DMS53 treated with DMSO at 0.1 percent for 48 hours (cell line): ENCODE data around the gene GPC4.

ENCODE experiments used
- DNase-seq: peaks from one replicate; lab custom pipeline; 2025; ENCODE audit not compliant: unreplicated experiment; lab: John Stamatoyannopoulos, UW

Gene GPC4

DNA sequence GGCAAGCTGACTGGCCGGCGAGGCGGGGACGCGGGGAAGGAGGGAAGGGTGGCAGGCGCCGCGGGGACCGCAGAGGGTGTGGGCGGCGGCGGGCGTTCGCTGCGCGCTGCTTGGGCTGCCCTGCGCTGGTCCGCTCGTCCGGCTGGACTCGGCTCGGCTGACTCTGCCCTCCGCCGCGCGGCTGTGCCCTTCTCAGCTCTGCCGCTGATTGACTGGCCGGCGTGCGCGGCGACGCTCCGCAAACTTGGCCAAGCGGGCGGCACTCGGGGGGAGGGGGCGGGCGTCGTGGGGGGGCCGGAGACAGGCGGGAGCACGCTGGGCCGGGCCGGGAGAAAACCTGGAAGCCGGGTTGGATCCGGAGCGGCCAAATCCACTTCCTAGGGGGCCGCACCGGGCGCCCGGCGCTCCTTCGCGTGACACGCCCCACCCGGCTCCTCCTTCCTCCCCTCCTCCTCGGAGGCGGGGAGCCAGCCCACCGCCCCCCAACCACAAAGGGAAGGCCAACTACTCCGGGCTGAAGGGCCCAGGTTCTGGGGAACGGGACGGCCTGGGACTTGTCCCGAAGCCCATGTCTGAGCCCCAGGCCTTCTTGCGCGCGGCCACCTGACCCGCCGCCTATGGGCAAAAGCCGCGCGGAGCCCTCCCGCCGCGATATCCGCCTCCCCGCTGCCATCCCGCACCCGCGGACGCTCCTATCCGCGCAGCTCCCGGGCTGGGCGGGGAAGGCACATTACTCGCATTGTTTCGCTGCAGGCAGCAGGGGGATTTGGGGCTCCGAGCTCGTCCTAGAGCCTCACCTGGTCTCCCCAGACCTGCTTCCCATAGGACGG lies at the start of gene GPC4:
TSS of gene GPC4 (minus strand) at position 214 of the 830 bp plus-strand sequence. CDS start 524 bp downstream, outside the sequence.
- DNase-seq, result peak; percentile 29

GRCh38 chrX:133461231-133461630 lies 45.9 kb upstream of the GPC4 start:
- DNase-seq, result no peak

GRCh38 chrX:133454924-133455323 lies 39.6 kb upstream of the GPC4 start:
- no peak for DNase-seq

- no peak for DNase-seq
Observed at GRCh38 chrX:133454491-133454914, 39.2 kb upstream of the GPC4 start.

DNA sequence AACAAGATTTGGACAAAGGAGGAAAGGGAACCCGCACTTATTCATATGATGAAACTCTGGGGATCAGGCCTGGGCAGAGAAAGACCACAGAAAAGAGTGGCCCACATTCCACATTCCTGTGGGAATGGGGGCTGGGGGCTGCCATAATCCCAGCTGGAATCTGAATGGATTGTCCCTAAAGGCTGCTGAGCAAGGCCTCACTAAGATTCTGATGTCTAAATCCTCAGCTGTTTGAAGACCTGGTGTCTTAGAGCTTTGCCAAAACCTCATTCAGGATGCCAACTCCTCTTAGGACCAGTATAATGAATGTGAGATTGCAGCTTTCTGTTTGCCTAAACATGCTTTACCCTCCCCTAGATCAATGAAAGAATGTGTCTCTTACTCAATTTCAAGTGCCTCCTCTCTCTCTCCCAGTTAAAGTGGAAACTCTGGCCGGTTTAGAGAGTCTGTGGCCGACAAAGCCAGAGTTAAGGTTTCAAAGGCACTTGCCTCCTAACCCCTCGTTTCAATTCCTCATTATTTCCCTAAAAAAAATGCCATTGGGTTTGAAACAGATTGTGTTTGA lies 33.3 kb upstream of the GPC4 start:
- DNase-seq, result no peak

DNA sequence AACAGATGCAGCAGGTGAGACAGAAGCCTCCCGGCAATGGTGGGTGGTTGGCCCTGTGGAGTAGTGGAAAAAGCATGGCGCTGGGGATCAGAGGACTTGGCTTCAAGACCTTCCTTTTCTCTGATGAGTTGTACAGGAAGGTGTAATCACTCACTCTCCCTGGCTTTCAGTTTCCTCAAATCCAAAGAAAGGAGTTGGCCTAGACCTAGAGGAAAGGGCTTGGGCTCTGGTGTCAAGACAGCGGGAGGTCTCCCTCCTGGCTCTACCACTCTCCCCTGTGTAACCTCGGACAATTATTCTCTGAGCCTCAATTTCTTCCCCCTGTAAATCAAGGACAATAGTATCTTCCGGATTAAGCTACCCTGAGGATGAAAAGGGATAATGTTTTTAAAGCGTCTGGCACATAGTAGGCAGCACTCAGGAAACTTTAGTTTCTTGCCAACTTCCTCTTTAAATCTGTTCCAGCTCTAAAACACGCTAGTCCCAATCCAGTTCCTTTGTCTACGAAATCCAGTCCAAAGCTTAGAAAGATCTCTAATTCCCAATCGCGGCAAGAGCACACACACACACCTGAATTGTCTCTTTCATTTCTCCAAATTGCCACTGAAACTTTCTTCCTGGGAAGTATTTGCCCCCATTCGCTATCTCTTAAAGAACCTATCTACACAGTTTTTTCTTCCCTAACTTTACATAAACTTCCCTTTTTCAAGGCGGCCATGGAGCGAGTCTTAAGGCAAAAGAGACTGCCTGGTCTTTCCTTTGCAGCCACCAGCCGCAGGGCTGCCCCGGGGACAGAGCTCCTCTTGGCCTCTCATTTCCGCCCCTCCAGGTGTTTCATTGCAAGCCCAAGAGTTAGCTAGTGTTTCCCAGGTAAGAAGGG lies 29.9 kb upstream of the GPC4 start:
- peak; percentile 40 for DNase-seq

DNA sequence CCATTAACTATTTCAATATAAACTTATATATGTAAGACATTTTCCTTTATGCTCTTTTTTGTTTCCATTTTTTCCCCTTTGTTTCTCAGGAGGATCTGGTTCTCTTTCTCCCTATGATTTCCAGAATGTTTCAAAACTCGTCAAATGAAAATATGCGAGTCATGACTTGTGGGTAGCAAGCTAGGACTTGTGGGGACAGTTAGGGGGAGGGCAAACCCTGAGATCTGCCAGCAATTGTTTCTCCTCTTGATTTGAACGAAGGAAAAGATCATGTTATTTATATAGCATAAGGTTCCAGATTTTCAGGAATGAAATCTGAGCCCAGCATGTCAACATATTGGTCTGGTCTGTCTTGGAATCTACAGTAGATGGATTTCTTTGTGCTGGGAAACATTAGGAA lies 28.9 kb upstream of the GPC4 start:
- no peak for DNase-seq

DNA sequence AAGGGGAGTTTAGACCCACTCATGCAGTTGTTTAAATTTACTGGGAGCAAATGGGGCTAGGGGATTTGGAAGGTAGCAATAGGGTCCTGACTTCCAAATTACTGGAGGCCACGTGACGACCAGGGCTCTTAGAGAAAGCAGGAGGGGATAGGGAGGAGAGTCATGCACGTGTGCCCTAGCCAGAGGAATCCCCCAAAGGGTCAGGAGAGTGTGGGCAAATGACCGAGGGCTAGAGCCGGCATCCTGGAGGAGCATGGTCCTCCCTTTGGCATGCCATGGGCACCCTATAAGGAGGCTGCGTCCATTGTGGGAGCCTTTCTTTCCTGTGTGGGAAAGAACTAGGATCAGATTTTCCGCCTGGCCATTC lies 25.5 kb upstream of the GPC4 start:
- no peak for DNase-seq

GRCh38 chrX:133440081-133440796 lies 24.9 kb upstream of the GPC4 start:
- no peak for DNase-seq

DNA sequence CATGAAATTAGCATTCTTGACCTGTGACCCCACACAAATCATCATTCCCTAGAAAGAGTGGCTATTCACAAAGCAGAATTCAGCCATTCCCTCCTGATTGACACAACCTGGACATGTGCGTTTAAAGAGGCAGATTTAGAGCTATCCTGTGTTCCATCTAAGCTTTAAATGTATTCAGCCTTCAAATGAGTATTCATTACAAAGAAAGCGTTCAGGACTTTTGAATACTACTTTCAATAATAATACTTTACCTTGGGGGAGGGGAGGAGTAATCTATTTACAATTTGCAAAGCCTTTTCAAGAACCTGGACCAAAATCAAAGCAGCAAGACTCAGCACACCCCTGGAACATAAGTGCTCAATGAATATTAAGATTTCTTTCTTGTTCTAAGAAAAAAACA lies 22.5 kb upstream of the GPC4 start:
- no peak for DNase-seq

- no peak for DNase-seq
Observed at GRCh38 chrX:133437356-133437755, 22.1 kb upstream of the GPC4 start.

DNA sequence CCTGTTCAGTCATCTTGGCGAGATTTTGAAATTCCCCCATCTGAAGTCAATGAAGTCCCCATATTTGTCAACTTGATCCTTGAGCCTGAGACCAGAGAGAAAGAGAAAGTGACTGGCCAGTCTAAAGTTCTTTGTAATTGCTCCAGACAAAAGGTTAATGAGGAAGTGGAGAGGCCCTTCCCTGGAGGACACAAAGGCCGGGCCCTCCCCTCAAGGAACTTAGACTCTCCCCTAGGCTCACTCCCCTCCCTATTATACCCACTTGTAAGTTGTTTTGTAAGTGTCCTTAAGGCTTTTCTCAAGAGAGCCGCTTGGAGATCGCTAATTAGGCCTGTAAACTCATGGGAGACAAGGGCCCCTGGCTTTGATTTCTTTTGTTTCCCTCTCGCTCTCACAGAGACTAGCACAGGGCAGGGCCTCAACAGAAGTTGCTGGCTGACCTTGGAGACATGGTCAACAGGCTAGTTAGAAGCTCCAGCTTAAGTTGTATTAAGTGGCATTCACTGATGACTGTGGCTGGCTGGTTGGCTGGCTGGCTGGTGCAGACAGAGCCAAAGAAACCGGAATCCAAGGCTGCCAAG lies 20.3 kb upstream of the GPC4 start:
- DNase-seq, result no peak

DNA sequence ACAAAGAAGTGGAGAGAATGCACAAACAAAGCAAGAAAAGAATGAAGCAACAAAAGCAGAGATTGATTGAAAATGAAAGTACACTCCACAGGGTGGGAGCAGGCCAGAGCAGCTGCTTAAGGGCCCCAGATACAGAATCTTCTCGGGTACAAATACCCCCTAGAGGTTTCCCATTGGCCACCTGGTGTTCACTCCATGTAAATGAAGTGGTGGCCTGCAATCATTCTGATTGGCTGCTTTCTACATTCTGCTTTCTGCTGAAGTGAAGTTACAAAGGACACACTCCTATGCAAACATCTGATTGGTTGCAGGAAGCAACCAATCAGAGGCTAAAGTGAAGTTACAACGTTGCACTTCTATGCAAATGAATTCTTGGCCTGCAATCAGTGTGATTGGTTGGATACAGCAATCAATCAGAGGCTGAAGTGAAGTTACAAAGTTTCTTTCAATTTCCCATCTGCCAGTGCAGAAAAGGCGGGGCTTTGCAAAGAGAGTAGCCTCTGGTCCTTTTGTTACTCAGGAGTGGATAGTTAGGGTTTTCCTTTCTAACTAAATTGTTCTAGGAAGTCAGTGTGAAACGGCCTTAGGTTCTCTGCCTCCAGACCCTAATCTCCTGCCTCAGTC lies 19.0 kb upstream of the GPC4 start:
- no peak for DNase-seq

DNA sequence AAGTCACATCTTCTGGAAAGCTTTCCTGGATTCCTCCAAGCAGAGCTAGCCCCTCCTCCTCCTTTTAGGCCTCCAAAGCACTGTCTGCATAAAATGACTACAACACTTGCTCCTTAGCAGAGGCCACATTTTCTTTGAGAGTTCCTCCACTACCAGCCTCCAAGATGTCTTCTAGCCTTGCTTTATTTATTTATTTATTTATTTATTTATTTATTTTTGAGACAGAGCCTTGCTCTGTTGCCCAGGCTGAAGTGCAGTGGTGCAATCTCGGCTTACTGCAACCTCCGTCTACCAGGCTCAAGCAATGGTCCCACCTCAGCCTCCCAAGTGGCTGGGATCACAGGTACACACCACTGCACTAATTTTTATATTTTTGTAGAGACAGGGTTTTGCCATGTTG lies 4.6 kb upstream of the GPC4 start:
- no peak for DNase-seq

DNA sequence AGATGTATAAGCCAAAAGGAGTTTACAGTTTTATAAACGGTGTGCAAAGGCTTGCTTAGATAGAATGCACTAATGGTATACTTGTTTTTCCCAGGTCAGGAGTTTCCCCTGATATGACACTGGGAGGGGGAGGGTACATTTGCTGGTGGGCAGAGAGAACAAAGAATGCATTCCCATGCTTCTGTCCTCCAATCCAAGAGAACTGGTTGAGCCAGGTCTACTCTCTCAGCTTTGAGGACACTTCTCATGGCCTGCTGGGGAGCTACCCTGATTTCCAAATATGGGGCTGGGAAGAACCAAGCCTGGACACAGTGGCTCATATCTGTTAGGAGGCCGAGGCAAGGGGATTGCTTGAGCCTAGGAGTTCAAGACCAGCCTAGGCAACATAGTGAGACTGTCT lies 3.3 kb upstream of the GPC4 start:
- no peak for DNase-seq

DNA sequence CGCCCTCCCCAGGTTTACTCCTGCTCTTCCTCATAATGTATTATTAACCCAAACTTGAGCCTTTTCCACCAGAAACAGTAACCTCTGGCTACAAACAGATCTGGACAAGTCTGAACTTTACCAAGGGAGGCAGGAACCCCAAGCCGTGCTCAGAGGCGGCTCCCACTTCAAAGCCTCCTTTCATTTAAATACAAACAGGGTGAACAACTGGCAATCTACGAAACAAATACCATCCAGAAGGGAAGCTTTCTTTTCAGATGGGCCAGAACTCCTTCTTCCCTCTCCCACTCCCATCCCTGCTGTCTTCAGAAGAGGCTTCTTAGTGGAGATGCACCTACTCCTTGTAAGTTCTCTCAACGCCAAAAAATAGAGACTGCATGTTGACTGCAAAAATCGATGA lies 2.1 kb upstream of the GPC4 start:
- DNase-seq, result no peak

DNA sequence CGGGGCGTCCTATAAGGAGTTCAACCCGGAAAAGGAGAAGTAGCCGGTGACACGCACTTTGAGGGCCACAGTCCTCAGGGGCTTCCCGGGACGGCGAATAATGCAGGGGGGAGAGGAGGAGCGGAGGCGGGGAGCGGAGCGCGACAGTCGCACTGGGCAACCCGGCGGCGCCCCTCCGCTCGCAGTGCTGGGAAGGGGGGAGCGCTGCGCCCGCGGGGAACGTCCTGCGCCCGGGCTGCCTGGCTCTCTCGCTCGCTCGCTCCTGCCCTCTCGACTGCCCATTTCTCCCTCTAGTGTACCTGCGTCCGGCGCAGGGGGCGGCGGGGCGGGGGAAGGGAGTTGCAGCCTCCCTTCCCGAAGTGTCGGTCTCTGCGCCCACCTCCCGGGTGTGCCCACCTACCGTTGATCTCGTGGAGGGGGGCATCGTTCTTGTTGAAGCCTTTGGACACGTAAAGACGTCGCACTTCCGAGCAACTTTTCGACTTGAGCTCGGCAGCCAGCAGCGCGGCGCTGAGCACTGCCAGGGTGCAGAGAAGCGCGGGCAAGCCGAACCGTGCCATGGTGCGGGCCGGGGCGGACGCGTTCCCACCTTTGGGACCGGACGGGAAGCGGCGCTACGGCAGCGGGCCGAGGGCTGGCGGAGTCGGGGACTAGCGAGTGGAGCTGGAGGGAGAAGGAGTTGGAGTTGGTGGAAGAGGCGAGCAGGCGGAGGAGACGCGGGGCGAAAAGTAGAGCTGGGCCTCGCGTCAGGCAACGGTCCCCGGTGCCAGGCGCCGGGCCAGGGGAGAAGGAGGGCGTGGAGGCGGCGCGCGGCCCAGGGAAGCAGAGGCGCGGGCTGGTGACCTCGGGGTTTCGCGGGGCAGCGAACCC lies 648 bp downstream of the GPC4 start:
- DNase-seq, result no peak

DNA sequence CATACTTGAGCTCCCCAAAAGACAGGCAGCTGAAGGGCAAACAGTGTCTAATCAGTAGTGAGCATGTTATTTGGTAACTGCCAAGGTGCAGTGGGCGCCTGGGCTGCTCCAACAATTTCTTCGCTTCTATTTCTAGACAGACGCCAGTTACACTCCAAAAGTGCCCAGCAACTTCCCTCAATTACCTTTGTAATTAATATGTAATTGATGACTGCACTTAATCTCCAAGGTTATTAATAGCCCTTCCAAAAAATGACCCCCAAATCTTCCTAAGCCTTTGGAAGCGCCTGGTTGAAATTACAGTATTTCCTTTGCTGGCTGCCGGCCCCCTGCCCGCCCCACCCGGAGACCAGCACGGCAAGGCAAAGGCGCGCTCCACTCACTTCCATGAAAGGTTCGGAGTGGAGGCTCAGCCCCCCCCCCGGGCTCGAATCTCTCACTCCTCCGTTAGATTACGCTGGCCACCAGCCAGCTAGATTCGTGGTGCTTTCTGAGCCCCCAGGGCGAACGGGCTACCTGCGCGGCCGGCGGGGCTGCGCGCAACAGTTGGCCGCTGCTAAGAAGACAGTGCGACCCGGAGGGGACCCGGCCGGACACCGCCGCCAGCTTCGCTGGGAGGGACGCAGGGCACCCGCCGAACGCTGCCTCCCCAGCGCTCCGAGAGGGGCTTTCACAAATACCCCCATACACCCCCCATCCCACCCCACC lies 1.9 kb downstream of the GPC4 start:
- no peak for DNase-seq

DNA sequence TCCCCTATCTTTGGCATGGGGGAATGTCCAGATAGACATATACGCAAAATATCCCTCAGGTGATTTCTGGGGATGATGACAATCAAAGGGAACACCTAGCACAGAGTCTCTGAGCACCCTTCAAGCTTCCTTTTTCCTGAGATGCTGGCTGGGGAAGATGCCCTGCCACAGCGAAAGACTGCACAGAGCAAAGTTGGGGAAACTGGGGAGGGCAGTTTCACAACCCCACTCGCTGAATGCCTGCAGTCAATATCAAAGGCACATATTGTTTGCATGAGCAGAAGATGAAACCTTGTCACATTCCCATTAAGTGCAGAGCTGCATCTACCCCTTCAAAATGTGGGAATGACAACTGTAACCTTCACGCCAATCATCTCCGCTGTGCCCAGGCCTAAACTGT lies 2.6 kb downstream of the GPC4 start:
- no peak for DNase-seq
